ENCODE results near the gene TMEM175. TPM values are rescaled to one million over a fixed set of nuclear protein-coding genes. Genes with fewer than 3 reads are reported as not detected.

Gene TMEM175
- total and polyA plus RNA-seq, 9 of the 15 experiments (the other 6 are each of a cell fraction or from before 2014, with no cell fraction given): 0.13 to 30.9 (median 9.4) TPM

- Histone ChIP-seq H3K9me3 (replicated peaks; ENCODE audit: control insufficient read depth, insufficient read depth, low read depth, low read length) (no peaks in the 10 kb centered on the region), H3K9ac (ENCODE audit: insufficient read depth in 1 of 2, low read depth in 2 of 2, low read length in 2 of 2) (no peak overlapping the region; a peak in 1 of 4 replicates), H3K36me3 (ENCODE audit: control insufficient read depth, insufficient read depth, low read length) (no peaks in the 10 kb centered on the region), H3K79me2 (ENCODE audit: control insufficient read depth, insufficient read depth, low read length) (peaks cover 7% of the 10 kb centered on the region; the same call in 1 of the 3 replicates), H4K20me1 (replicated peaks; ENCODE audit: control insufficient read depth, insufficient read depth, low read length) (no peaks in the 10 kb centered on the region), H3K4me3 (no peak overlapping the region), H2AFZ (ENCODE audit: low read depth, low read length) (no peak overlapping the region), H3K27ac (ENCODE audit: extremely low read depth, low read depth, low read length) (no peak overlapping the region), H3K4me1 (replicated peaks in 1 of 2; ENCODE audit: control insufficient read depth in 2 of 2, insufficient read depth in 2 of 2, low read length in 2 of 2) (peaks cover 13 to 58% of the 10 kb centered on the region in 2 experiments), H3K27me3 (ENCODE audit: control insufficient read depth in 2 of 2, insufficient read depth in 2 of 2, low read length in 2 of 2) (no peaks in the 10 kb centered on the region), H3K4me2 (ENCODE audit: insufficient read depth, low read length) (no peak overlapping the region), H3K9me1 (ENCODE audit: control insufficient read depth, insufficient read depth, low read length) (no peaks in the 10 kb centered on the region)
- DNase-seq (ENCODE audit: extremely low read depth in 1 of 4, low spot score in 3 of 4) (no peak), FAIRE-seq (no peak), ATAC-seq (no peak)
- ChIA-PET CTCF (ENCODE audit: low intra/inter-chr PET ratio) (no interaction called here), POLR2A (interaction anchor here (0.7 kb wide), 1 partner anchor 13 kb away, joined by 3 read pairs; no protein-coding TSS in a partner anchor)
- BruUV-seq (replicated peaks): no TSS peak
- TF ChIP-seq ZNF436 (CRISPR knock-in tag; IDR thresholded peaks at IDR 0.05): no peak
- TF ChIP-seq HIVEP1 (CRISPR knock-in tag; IDR thresholded peaks at IDR 0.05): no peak
- TF ChIP-seq ZNF324 (CRISPR knock-in tag; IDR thresholded peaks at IDR 0.05): no peak
- no peak for TF ChIP-seq ZNF280B (CRISPR knock-in tag; IDR thresholded peaks at IDR 0.05)
- no peak for TF ChIP-seq ZSCAN29 (IDR thresholded peaks at IDR 0.05)
- TF ChIP-seq MXD1 (CRISPR knock-in tag; IDR thresholded peaks at IDR 0.05; ENCODE audit: borderline replicate concordance, poor library complexity, severe bottlenecking): no peak
- TF ChIP-seq FOXO4 (CRISPR knock-in tag; IDR thresholded peaks at IDR 0.05): no peak
- no peak for TF ChIP-seq RFX5 (IDR thresholded peaks at IDR 0.05; ENCODE audit: low read depth, low read length)
- no peak for TF ChIP-seq TARDBP (IDR thresholded peaks at IDR 0.05)
- no peak for TF ChIP-seq ARID1B (IDR thresholded peaks at IDR 0.05)
- no peak for TF ChIP-seq ZNF408 (CRISPR knock-in tag; IDR thresholded peaks at IDR 0.05; ENCODE audit: low read depth)
- TF ChIP-seq ZNF280A (IDR thresholded peaks at IDR 0.05; ENCODE audit: low read depth, partially characterized antibody): no peak
- no peak for TF ChIP-seq ZC3H11A (IDR thresholded peaks at IDR 0.05; ENCODE audit: low read depth, low read length)
- TF ChIP-seq MITF (IDR thresholded peaks at IDR 0.05): no peak
- 92% methylated on average over 14 of the region's 15 CpGs for WGBS (ENCODE audit: insufficient coverage, low coverage, missing lambda C conversion rate)
- intact Hi-C loops (cut with micrococcal nuclease) (no loop called here), in situ Hi-C loops (cut with MboI) (no loop called here)
Measured at GRCh38 chr4:1000686-1001260, 68.5 kb downstream of the TMEM175 start.

Measured in K562 (cell line).